TTC549 (cell line): ENCODE data around the gene IGSF9.

Experiments
- FAIRE-seq: peaks from 2 replicates; lab custom pipeline; 2012; peaks lifted over from hg19 to GRCh38; lab: Jason Lieb, UNC

The IGSF9 gene

DNA sequence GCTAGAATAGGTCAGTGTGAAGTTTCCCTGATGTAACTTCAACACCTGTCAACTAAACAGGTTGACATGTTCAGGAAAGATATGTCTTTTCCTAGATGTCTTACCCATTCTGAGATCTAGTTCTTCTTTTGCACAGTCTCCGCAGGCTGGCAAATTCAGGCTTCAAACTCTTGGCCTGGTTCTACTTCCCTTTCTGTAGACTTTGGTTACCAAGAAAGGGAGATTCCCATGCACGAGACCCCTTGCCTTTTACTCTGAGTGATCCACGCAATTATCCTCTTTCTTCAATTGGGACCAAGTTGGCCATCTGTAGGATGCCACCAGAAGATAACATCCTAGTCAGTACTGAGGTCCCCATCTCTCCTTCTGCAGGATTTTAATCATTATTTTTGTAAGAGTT lies 47.5 kb downstream of the IGSF9 start:
- FAIRE-seq: no peak

DNA sequence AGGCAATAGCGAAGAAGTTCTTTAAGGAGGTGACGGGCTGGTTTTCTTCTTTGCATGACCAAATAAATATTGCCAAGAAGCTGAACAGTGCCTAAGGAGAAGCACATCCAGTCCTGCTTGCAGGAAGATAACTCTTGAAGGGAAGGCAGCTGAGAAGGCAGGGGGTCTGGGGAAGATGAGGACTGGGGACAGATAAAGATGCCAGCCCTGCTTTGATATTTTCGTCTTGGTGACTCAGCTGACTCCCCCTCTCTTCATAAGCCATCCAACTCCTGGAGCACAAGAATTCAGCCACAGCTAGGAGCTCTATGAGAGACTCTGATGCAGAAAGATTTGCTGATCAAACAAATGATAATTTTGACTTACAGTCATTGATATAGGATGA lies 48.9 kb downstream of the IGSF9 start:
- no peak for FAIRE-seq

DNA sequence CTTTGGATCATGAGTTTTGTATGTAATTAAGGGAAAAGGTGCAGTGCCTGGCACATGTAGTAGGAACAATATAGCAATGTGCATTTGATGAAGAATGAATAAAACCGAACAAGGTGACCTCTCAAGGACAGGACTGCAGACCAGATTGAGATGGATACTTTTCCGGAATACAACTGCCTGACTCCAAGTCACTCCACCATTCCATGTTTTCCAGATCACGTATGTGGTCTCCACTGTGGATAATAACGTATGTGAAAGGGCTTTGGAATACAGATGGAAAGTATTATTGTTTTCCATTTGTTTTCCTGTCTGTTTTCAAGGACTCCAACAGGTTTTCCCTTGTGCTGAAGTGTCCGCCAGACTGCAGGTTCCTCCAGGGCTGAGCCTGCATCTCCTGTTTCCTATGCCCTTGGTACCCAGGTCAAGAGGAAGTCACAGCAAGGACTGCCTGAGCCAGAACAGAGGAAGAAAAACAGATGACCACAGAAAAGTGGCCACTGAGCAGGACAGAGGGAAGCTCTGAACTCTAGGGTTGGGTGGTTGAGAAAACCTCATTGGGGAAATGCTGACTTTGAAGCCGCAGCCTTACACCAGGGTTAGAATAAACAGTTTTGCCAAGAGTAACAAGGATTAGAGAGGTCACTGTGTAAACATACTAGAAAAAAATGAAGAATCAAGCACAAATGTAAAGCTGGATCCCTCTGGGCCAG lies 49.4 kb downstream of the IGSF9 start:
- FAIRE-seq: no peak

DNA sequence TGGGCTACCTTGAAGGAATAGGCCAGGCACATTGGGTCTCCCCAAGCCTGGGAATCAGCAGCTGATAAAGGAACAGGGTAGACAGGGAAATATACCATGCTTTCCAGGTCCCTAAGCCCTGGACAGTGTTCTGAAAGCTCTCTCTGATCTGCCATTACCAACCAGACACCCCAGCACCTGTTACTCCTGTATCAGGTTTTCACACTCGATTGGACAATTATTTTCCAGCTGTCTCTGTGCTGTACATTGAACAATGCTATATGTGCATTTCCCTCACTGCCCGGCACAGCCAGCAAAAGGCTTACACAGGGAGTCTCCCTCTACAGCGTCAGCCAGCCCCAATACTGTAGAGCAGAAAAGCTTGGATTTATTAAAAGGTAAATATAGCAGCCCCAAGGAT lies 50.1 kb downstream of the IGSF9 start:
- FAIRE-seq: no peak

DNA sequence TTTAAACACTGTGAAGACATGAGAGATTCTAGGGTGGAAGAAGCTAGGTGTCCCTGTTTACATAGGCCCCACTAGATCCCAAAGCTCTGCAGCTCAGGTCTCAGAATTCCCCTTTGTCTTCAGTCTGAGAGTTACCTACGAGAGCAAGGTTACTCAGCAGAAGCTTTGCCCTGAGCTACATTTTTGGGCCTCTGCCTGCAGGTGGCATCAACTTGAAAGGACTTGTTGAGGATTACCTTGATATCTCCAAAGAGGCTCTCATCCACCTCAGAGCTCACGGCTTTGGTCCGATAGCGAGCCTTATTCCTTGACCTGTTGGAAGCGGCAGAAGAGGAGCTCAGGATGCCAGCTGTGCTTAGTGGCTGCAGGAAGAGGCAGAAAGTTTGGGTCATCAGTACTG lies 52.5 kb downstream of the IGSF9 start:
- no peak for FAIRE-seq

DNA sequence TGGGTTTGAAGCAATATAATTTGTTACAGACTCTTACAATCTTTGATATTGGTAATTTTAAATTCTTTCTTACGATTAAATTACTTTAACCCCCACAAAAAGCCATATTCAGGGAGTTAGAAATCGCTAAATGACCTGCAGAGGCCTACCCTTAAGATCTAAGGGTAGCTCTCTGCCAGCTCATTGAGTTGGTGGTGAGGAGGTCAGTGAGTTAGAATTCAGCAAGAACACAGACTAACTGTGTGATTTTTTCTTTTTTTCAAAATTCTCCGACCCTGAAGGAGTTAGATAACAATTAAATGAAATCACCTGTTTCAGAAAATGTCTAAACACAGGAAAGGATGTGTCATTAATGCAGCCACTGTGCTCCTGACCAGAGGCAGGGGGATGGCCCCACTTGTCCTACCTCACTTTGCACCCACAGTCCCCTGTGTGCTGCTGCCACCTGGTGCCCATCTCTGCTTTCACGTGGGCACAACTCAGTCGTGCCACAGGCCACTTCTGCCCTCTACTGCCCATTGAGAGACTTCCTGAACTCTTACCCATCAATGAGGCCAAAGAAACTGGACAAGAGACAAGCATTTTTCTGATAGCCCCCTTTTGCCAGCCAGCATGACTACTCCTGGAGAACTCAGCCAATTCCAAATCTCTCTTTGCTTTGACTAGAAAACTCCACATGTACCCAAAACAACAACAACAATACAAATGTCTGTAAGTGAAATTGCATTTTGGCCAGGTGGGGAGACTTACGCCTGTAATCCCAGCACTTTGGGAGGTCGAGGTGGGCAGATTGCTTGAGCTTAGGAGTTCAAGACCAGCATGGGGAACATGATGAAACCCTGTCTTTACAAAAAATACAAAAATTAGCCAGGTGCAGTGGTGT lies 53.9 kb downstream of the IGSF9 start:
- FAIRE-seq: peak; percentile 28

DNA sequence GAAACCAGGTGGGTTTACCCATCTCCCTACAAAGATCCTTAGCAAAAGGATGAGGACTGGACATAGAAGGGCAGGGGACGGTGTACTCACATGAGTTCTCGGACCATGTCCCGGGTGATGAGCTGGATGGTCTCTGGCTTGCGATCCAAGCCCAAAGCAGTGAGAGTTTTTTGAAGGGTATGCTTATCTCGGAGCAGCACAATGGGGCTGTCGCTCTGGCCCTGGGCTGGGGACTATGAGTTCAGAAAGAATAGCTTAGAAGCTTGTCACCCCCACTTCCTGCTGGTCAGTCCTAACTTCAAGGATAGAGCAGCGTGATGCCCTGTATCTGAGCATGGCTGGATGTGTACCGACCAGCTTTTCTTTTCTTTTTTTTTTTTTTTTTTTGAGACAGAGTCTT lies 55.0 kb downstream of the IGSF9 start:
- FAIRE-seq: no peak

DNA sequence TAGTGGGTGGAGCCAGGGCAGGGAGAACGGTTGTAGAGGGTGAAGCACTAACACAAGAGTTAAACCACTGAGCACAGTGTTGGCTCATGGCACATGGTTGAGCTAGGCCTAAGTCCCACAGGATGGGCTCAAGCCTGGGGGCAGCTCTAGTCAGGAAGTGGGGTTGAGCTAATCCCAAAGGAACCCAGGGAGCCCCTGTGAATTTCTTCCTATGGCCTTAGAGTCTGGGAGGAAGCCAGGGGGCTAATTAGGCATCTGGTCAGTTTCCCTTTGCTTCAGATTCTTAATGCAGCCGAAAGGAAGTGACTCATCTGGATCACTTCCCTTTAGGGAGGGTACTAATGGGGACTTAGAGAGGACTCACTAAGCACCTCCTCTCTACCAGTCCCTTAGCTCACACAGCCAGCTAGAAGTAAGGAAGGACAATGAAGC lies 55.6 kb downstream of the IGSF9 start:
- no peak for FAIRE-seq

DNA sequence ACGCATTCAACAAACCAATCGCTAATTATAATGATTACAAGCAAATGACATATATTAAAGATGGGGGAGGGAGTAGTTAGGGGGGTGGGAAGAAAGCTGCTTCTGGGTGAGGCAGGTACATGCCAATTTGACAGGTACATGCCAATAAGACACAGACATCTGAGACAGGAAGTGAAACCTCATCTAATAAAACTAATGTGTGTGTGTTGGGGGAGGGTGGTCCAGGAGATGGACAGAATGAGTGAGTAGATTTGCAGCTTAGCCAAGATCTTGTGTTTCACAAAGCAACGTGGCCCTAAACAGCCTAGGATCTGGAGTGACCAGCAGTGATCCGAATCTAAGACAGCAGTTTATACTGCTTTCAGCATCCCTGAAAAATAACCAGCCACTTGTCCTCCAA lies 56.2 kb downstream of the IGSF9 start:
- FAIRE-seq: no peak

DNA sequence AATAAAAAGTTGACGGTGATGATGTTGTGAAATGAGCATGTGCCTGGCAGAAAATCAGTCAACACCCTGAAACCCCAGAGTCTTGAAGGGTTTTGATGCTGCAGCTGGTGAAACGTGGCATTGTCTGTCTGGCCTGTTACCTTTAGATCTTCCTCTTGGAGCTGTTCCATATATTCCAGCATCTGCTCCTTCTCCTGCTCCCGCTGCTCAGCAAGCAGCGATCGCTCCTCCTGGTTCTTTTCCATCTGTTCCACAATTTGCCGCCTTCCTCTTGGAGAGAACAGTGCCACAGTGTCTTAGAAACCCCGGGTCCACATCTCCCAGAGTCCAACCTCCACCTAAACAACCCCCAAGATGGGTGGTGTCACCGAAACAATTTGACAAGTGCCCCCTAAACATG lies 61.1 kb downstream of the IGSF9 start:
- FAIRE-seq: no peak

DNA sequence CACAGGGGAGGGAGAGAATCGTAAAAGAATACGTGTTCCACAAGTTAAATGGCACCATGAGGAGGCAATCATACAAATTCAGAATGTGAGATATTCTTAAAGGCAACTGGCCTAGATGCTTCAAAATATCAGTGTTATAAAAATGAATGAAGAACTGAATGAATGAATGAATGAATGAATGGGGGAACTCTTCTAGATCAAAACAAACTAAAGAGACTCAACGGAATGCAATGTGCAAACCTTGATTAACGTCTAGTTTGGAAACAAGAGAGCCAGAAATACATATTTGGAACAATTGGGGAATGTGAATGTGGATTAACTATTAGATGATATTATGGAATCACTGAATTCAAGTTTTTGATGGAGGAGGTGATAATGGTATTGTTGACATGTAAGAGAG lies 62.3 kb downstream of the IGSF9 start:
- no peak for FAIRE-seq

DNA sequence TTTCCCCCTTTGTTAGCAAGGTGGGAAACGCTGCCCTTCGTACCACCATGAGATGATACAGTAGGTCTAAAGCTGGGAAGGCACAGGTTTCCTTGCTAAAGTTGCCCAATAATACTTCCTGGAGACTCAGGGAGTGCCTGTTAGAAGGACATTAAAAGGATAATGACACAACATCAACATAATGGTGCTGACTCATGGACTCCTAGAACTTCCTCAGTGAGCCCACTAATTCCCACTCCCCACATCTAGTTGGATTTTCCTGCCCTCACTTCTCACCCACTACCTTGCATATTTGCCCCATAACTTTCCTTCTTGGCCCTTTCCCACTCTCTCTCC lies 62.9 kb downstream of the IGSF9 start:
- FAIRE-seq: no peak

DNA sequence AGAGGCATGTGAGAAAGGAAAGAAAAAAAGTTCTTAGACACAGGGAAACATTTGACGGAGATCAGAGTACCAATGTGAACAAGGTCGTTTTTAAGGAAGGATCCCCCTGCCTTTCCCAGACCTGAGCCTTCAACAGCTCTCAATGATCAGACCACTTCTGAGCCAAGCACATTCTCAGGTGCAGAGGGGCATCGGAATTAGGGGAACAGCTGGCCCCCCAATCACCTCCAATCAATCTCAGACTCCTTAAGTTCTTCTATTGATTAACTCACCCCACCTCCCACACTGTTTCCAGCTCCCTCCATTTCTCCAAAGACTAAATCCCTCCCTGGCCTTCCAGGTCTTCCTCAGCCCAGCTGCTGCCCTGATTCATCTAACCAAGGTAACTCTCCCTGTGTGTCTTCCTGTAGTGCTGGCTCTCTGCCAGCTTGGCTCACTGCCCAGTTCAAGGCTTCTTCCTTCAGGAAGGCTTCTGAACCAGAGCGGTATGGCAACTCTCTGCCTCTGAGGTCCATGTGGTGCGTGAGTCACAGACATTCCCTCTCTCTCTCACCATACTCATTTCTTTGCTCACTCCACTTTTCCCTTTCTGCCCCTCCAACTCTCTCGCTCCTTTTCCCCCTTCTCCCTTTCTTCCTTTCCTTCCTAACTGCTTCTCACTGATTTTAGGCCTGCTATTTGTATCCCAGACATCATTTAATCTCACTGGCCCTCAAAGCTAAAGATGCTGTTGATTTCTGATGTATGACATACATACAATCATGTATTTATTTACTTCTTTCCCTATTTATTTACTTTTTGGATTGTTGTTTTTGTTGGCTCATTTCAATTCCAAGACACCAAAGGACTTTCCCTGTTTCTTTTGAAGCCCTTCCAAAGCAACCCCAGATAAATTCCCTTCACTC lies 63.5 kb downstream of the IGSF9 start:
- FAIRE-seq: no peak

DNA sequence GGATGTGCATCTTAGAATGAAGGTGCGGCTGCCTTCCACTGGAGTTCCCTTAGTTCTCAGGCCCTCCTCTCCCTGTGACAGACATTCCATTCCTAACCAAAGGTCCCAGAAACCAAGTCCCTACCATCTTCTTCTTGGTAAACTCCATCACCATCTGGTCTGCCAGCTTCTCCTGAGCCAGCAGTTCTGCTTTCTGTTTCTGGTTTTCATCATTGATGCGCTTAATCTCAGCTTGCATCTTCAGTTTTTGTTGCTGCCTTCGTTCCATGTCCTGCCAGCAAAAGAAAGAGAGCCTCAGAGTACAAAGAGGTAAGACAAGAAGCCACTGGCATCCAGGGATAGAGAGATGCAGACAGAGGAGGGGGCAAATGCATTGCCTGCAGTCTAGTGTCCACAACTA lies 65.0 kb downstream of the IGSF9 start:
- no peak for FAIRE-seq

DNA sequence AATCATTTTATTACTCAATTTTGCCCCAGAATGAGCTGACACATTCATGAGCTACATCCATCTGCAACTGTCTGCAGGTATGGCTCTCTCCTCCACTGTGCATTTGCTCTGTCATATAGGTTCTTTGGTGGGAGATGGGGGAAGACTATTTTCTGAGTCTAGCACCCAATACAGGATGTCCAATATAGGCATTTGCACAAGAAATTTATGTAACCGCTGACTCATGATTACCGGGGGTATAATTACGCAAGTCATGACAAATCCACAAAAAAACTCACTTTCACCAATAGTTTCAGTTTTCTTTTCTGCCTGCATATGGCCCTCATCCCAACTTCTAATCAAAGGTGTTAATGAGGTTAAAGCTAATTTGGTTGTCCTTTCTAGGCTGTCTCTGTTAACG lies 65.4 kb downstream of the IGSF9 start:
- FAIRE-seq: no peak

DNA sequence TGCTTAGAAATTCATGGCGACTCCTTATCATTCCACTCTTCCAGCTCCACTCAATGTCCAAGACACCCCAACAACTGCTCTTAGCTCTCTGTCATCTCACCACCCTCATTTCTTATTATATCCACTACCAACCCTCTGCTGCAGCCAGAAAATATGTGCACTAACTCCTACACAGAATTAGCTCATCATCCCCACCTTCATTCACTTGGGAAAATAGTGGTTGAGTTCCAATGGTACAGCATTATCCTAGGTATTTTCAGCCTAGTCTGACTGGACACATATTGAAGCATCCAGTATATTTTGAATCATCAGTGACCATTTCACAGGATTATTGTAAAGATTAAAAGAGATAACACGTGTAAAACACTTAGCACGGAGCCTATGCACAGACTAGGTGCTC lies 66.3 kb downstream of the IGSF9 start:
- no peak for FAIRE-seq

DNA sequence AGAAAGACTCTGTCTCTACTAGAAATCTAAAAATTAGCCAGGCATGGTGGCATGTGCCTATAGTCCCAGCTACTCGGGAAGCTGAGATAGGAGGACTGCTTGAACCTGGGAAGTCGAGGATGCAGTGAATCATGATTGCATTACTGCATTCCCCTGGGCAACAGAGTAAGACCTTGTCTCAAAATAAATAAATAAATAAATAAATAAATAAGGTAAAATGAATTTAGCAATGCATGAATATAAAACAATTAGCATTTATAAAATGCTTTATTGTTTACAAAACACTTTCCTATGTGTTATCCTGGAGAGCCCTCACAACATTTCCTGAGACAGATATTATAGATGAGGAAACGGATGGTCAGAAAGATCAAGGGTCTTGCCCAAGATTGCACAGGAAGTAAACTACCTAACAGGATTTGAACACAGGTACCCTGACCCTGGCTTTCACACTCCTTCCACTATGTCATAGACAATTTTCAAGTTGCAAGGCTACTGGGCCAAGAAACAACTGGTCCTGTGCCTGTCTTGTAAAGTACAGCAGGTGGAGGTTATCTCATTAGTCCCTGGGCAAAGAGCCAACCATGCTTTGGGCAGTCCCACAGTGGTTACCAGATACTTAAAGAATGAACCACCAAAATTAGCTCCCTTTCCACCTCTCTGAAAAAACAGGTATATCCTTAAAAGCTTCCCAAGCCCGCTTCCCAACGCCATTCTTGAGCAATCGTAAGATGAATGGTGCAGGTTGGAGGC lies 67.5 kb downstream of the IGSF9 start:
- FAIRE-seq: no peak
